Osteoblast (primary cell): ENCODE data around the gene CDCA5. TPM values are rescaled to one million over a fixed set of nuclear protein-coding genes. Genes with fewer than 3 reads are reported as not detected.

Experiments
- DNase-seq: peaks from one replicate; pipeline ENCODE4 v3.0.0; 2011; ENCODE audit warnings: low spot score, mixed read lengths; ENCODE audit not compliant: insufficient read length; ENCODE audit errors: missing footprints
- H2AFZ ChIP-seq: 2 replicates; pipeline ENCODE4 v1.6.0; 2011; ENCODE audit warnings: mild to moderate bottlenecking, low read length
- H3K27ac ChIP-seq: 2 replicates; pipeline ENCODE4 v1.5.1; 2011; ENCODE audit warnings: mild to moderate bottlenecking, low read depth, low read length, moderate library complexity
- H3K27me3 ChIP-seq: 2 replicates; pipeline ENCODE4 v1.6.0; 2012; ENCODE audit warnings: mild to moderate bottlenecking, control low read depth, inconsistent platforms, low read length, moderate library complexity; ENCODE audit not compliant: insufficient read depth
- H3K36me3 ChIP-seq: 2 replicates; pipeline ENCODE4 v1.5.1; 2011; ENCODE audit warnings: mild to moderate bottlenecking, low read length, control low read depth, moderate library complexity; ENCODE audit not compliant: insufficient read depth
- H3K4me1 ChIP-seq: 2 replicates; pipeline ENCODE4 v1.5.1; 2011; ENCODE audit warnings: mild to moderate bottlenecking, low read length, control low read depth, moderate library complexity; ENCODE audit not compliant: insufficient read depth
- H3K4me2 ChIP-seq: 2 replicates; pipeline ENCODE4 v1.6.0; 2011; ENCODE audit warnings: mild to moderate bottlenecking, low read length; ENCODE audit not compliant: insufficient read depth
- H3K4me3 ChIP-seq: fragments of 200-600 bp; sonication (generic); 3 replicates; pipeline ENCODE4 v1.5.1; 2012; ENCODE audit warnings: mild to moderate bottlenecking, low read length, inconsistent platforms; ENCODE audit not compliant: insufficient read depth
- H3K79me2 ChIP-seq: 2 replicates; pipeline ENCODE4 v1.6.0; 2012; ENCODE audit warnings: mild to moderate bottlenecking, low read length, control low read depth, inconsistent platforms; ENCODE audit not compliant: insufficient read depth
- H3K9me3 ChIP-seq: 2 replicates; pipeline ENCODE4 v1.5.1; 2011; ENCODE audit warnings: low read depth, low read length, control low read depth
- H4K20me1 ChIP-seq: 2 replicates; pipeline ENCODE4 v1.6.0; 2012; ENCODE audit warnings: mild to moderate bottlenecking, low read length, control low read depth; ENCODE audit not compliant: insufficient read depth
- total RNA-seq: library from RNA; depleted of rRNA; stranded (reverse); fragments of >200 nt; gene quantifications from 2 replicates; pipeline ENCODE4 v1.2.3, GENCODE V29; 2012
- TF ChIP-seq, protein P1 (sequence below): IDR thresholded peaks from 2 replicates; pipeline ENCODE4 v1.5.1; 2011; ENCODE audit warnings: mild to moderate bottlenecking, low read depth, low read length, moderate library complexity; ENCODE audit errors: extremely low read depth

Gene CDCA5
- total RNA-seq, 1 donor: 3.3 TPM

DNA sequence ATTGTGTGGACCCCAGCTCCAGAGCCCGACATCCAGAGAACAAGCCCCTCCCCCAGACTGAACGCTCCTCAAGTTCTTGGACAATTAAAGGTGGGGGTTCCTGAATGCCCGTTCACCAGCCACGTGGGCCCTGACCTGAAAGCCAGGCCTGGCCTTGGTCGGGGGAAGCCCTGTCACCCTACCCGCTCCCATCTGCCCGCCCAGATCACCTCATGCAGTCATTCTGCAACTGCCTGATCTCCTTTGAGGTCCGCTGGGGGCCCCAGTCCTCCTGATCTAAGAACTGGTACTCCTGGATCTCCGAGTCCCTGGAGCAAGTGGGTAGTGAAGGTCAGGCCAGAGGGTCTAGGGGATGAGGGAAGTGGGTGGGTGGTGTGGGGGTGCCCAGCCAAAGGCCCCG, 16.4 kb downstream of the CDCA5 start:
- no peak overlapping the region for H3K4me2 ChIP-seq

GRCh38 chr11:65066805-65067291, 17.0 kb downstream of the CDCA5 start:
- TF ChIP-seq, protein P1, sequence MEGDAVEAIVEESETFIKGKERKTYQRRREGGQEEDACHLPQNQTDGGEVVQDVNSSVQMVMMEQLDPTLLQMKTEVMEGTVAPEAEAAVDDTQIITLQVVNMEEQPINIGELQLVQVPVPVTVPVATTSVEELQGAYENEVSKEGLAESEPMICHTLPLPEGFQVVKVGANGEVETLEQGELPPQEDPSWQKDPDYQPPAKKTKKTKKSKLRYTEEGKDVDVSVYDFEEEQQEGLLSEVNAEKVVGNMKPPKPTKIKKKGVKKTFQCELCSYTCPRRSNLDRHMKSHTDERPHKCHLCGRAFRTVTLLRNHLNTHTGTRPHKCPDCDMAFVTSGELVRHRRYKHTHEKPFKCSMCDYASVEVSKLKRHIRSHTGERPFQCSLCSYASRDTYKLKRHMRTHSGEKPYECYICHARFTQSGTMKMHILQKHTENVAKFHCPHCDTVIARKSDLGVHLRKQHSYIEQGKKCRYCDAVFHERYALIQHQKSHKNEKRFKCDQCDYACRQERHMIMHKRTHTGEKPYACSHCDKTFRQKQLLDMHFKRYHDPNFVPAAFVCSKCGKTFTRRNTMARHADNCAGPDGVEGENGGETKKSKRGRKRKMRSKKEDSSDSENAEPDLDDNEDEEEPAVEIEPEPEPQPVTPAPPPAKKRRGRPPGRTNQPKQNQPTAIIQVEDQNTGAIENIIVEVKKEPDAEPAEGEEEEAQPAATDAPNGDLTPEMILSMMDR: no peak
- no peaks in the 10 kb centered on the region for H3K27me3 ChIP-seq
- no peak overlapping the region for H3K4me3 ChIP-seq
- H2AFZ ChIP-seq: no peak overlapping the region
- no peaks in the 10 kb centered on the region for H3K4me1 ChIP-seq
- H3K4me2 ChIP-seq: no peak overlapping the region
- H3K79me2 ChIP-seq: no peaks in the 10 kb centered on the region
- H3K9me3 ChIP-seq: no peaks in the 10 kb centered on the region
- H3K36me3 ChIP-seq: no peaks in the 10 kb centered on the region
- H3K27ac ChIP-seq: no peak overlapping the region
- H4K20me1 ChIP-seq: no peaks in the 10 kb centered on the region
- peak; percentile 70 for DNase-seq

More for the DNA sequence above, 16.4 kb downstream of the CDCA5 start:
- H3K27ac ChIP-seq: no peak overlapping the region
- no peaks in the 10 kb centered on the region for H3K36me3 ChIP-seq
- no peaks in the 10 kb centered on the region for H3K27me3 ChIP-seq
- TF ChIP-seq, protein P1: no peak
- no peaks in the 10 kb centered on the region for H4K20me1 ChIP-seq
- no peaks in the 10 kb centered on the region for H3K79me2 ChIP-seq
- H3K4me1 ChIP-seq: no peaks in the 10 kb centered on the region
- no peak overlapping the region for H3K4me3 ChIP-seq
- DNase-seq: peak; percentile 17
- H3K9me3 ChIP-seq: no peaks in the 10 kb centered on the region
- H2AFZ ChIP-seq: no peak overlapping the region

- H3K4me2 ChIP-seq: no peak overlapping the region
- no peaks in the 10 kb centered on the region for H3K36me3 ChIP-seq
- H3K27ac ChIP-seq: no peak overlapping the region
- TF ChIP-seq, protein P1: no peak
- no peak overlapping the region for H2AFZ ChIP-seq
- H3K79me2 ChIP-seq: no peaks in the 10 kb centered on the region
- peak; percentile 37 for DNase-seq
- no peak overlapping the region for H3K4me3 ChIP-seq
- H4K20me1 ChIP-seq: no peaks in the 10 kb centered on the region
- no peaks in the 10 kb centered on the region for H3K27me3 ChIP-seq
- no peaks in the 10 kb centered on the region for H3K4me1 ChIP-seq
- H3K9me3 ChIP-seq: no peaks in the 10 kb centered on the region
These were observed 17.5 kb downstream of the CDCA5 start for GRCh38 chr11:65066315-65066714.

DNA sequence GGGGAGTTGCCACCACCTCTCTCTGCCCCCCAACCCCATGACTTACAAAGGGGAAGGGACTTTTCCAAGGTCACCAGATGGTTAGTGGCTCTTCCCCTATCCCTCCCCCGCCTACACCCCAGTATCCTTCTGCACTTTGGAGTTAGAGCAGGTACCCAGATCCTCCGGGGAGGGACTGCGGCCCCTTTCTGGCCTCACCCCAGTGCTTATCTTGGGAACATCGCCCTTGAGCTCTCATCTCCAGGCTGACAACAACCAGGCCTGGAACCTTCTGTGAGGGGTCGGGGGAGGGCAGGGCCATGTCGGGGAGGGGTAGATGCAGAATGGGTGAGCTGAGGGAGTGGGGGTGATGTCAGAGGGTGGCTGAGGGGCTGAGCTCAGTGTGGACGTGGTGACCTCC, 18.0 kb downstream of the CDCA5 start:
- no peak overlapping the region for H2AFZ ChIP-seq
- H3K27ac ChIP-seq: no peak overlapping the region
- H3K27me3 ChIP-seq: no peaks in the 10 kb centered on the region
- H3K4me2 ChIP-seq: no peak overlapping the region
- H3K4me3 ChIP-seq: no peak overlapping the region
- TF ChIP-seq, protein P1: no peak
- no peaks in the 10 kb centered on the region for H4K20me1 ChIP-seq
- no peaks in the 10 kb centered on the region for H3K79me2 ChIP-seq
- no peaks in the 10 kb centered on the region for H3K4me1 ChIP-seq
- peak; percentile 25 for DNase-seq
- H3K9me3 ChIP-seq: no peaks in the 10 kb centered on the region
- no peaks in the 10 kb centered on the region for H3K36me3 ChIP-seq
